ENCODE measurements around the gene CTTN. TPM values are rescaled to one million over a fixed set of nuclear protein-coding genes. Genes with fewer than 3 reads are reported as not detected.

CTTN gene
- total and polyA plus RNA-seq, 10 of the 15 experiments (the other 5 are each of a cell fraction or from before 2014, with no cell fraction given) = 1.1 to 37.8 (median 11.8) TPM

GRCh38 chr11:70470127-70470526 lies 71.8 kb downstream of the CTTN start (continued):
- TF ChIP-seq, protein P1, sequence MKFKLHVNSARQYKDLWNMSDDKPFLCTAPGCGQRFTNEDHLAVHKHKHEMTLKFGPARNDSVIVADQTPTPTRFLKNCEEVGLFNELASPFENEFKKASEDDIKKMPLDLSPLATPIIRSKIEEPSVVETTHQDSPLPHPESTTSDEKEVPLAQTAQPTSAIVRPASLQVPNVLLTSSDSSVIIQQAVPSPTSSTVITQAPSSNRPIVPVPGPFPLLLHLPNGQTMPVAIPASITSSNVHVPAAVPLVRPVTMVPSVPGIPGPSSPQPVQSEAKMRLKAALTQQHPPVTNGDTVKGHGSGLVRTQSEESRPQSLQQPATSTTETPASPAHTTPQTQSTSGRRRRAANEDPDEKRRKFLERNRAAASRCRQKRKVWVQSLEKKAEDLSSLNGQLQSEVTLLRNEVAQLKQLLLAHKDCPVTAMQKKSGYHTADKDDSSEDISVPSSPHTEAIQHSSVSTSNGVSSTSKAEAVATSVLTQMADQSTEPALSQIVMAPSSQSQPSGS (IDR thresholded peaks at IDR 0.05; ENCODE audit: low read length) = peak; percentile 53
- TF ChIP-seq RAD51 (IDR thresholded peaks at IDR 0.05) = peak; percentile 29; the same call in 1 of the 2 replicates
- no peak for TF ChIP-seq ZNF217 (IDR thresholded peaks at IDR 0.05)
- TF ChIP-seq NR2C2 (IDR thresholded peaks at IDR 0.05; ENCODE audit: borderline replicate concordance, control insufficient read depth, insufficient read length, low read depth) = no peak
- TF ChIP-seq DPF2 (IDR thresholded peaks at IDR 0.05) = 0 out of 2 replicates have a peak, but pooled peaks have one; percentile 33
- peak; percentile 43; the same call in 1 of the 2 replicates for TF ChIP-seq PAX5 (IDR thresholded peaks at IDR 0.05; ENCODE audit: borderline replicate concordance, low read depth, low read length)
- TF ChIP-seq ETV6 (conservative IDR thresholded peaks at IDR 0.05 in 1 of 2, IDR thresholded peaks at IDR 0.05 in 1 of 2; ENCODE audit: borderline replicate concordance in 1 of 2, low read depth in 1 of 2) = no peak
- no peak for TF ChIP-seq RFX5 (IDR thresholded peaks at IDR 0.05; ENCODE audit: low read depth, low read length)
- no peak for TF ChIP-seq SMARCA5 (IDR thresholded peaks at IDR 0.05)
- no peak for TF ChIP-seq WRNIP1 (IDR thresholded peaks at IDR 0.05; ENCODE audit: borderline replicate concordance, low read depth, low read length)
- TF ChIP-seq SREBF2 (IDR thresholded peaks at IDR 0.05; ENCODE audit: low read length) = no peak
- no peak for TF ChIP-seq YY1 (IDR thresholded peaks at IDR 0.05; ENCODE audit: low read depth, low read length)
- no peak for TF ChIP-seq LARP7 (IDR thresholded peaks at IDR 0.05)
- no peak for TF ChIP-seq SIX5 (IDR thresholded peaks at IDR 0.05; ENCODE audit: low read depth, low read length, severe bottlenecking)
- no peak for TF ChIP-seq SP1 (IDR thresholded peaks at IDR 0.05; ENCODE audit: low read depth, low read length)
- TF ChIP-seq ASH2L (IDR thresholded peaks at IDR 0.05; ENCODE audit: borderline replicate concordance, low read depth) = no peak
- TF ChIP-seq, protein P2, sequence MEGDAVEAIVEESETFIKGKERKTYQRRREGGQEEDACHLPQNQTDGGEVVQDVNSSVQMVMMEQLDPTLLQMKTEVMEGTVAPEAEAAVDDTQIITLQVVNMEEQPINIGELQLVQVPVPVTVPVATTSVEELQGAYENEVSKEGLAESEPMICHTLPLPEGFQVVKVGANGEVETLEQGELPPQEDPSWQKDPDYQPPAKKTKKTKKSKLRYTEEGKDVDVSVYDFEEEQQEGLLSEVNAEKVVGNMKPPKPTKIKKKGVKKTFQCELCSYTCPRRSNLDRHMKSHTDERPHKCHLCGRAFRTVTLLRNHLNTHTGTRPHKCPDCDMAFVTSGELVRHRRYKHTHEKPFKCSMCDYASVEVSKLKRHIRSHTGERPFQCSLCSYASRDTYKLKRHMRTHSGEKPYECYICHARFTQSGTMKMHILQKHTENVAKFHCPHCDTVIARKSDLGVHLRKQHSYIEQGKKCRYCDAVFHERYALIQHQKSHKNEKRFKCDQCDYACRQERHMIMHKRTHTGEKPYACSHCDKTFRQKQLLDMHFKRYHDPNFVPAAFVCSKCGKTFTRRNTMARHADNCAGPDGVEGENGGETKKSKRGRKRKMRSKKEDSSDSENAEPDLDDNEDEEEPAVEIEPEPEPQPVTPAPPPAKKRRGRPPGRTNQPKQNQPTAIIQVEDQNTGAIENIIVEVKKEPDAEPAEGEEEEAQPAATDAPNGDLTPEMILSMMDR (IDR thresholded peaks at IDR 0.05 in 2 of 3, conservative IDR thresholded peaks at IDR 0.05 in 1 of 3; ENCODE audit: control insufficient read depth in 2 of 3, extremely low read depth in 1 of 3, insufficient read depth in 1 of 3, low read depth in 3 of 3, low read length in 3 of 3) = no peak
- TF ChIP-seq IKZF2 (IDR thresholded peaks at IDR 0.05) = peak; percentile 69 to 82
- no peak for TF ChIP-seq ZNF622 (IDR thresholded peaks at IDR 0.05)
- TF ChIP-seq STAT3 (IDR thresholded peaks at IDR 0.05; ENCODE audit: low read depth, low read length) = no peak
- no peak; the same call in 1 of the 2 replicates for TF ChIP-seq TBL1XR1 (IDR thresholded peaks at IDR 0.05; ENCODE audit: low read depth, low read length)
- TF ChIP-seq EZH2 (IDR thresholded peaks at IDR 0.05; ENCODE audit: borderline replicate concordance, control insufficient read depth, low read depth, low read length) = no peak
- TF ChIP-seq SKIL (IDR thresholded peaks at IDR 0.05; ENCODE audit: low read depth, poor library complexity, severe bottlenecking) = peak; percentile 46
- peak; percentile 81 for TF ChIP-seq MEF2A (IDR thresholded peaks at IDR 0.05; ENCODE audit: insufficient read depth, low read depth, low read length)
